Transverse colon (tissue), 4 donors: Measurements from ENCODE around the gene TMEM47.

Source experiments
- CTCF ChIP-seq, 5 experiments: fragments of 200-600 bp in 3 of 5; fragments of 450-650 bp in 2 of 5; sonication (generic) in 3 of 5; IDR thresholded peaks; 1 replicate in 2 of 5; 2 replicates in 3 of 5; pipeline ENCODE4 v1.5.1; 2016 to 2017; ENCODE audit warnings: antibody characterized with exemption in 5 of 5, inconsistent platforms in 3 of 5, mild to moderate bottlenecking in 2 of 5, moderate library complexity in 1 of 5
- EP300 ChIP-seq: sonication (generic); formaldehyde crosslinking; IDR thresholded peaks from one replicate; pipeline ENCODE4 v1.6.1; 2017; ENCODE audit warnings: antibody characterized with exemption, low read depth
- POLR2A ChIP-seq: fragments of 450-650 bp; IDR thresholded peaks from one replicate; pipeline ENCODE4 v1.6.1; 2016; ENCODE audit warnings: antibody characterized with exemption, mild to moderate bottlenecking, moderate library complexity
- POLR2AphosphoS5 ChIP-seq, 3 donors: sonication (generic); formaldehyde crosslinking; IDR thresholded peaks; one replicate each; pipeline ENCODE4 v1.6.1; 2016; ENCODE audit warnings: antibody characterized with exemption in 3 of 3

DNA sequence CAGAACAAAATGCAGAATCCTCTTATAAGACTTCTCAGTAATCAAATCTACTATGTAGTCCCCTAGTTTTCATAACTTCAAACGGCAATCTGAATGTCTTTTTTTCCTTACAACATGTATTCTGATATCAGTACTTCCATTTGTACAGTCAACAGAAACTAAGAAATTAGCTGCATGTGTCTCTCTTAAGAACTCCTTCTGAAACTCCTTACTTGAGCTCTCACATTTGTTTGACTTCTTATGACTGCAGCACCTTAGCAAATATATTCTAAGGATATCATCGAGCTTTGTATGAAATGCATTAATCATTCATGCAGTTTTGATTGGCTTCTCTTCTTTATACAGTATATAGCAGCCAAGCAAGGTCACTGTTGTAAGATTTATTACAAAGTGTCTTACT lies 77.0 kb downstream of the TMEM47 start:
- TF ChIP-seq CTCF (IDR thresholded peaks at IDR 0.05) (no peak), POLR2A (no peak), POLR2AphosphoS5 (IDR thresholded peaks at IDR 0.05) (no peak), EP300 (no peak)
